ENCODE results near the gene KLHL34.

Gene KLHL34, protein sequence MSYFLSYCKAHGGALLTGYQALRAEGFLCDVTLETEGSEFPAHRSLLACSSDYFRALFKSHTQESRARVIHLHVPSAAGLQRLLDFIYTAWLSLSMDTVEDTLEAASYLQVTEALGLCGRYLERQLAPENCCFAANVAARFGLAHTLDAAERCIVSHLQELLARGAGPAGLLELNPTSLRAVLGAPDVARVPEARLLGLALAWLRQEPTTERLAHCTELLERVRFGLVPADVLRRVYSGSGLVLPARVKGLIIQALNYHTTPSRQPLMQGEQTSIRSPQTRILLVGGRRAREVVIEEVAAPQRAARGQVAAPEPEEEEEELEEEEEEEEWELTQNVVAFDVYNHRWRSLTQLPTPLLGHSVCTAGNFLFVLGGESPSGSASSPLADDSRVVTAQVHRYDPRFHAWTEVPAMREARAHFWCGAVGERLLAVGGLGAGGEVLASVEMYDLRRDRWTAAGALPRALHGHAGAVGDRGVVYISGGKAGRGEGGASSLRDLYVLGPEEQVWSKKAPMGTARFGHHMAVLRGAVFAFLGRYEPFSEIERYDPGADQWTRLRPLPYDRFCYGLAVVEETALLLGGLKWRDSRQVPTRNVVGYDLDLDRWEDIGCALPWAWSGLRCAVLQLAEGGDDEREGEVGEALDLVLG

DNA sequence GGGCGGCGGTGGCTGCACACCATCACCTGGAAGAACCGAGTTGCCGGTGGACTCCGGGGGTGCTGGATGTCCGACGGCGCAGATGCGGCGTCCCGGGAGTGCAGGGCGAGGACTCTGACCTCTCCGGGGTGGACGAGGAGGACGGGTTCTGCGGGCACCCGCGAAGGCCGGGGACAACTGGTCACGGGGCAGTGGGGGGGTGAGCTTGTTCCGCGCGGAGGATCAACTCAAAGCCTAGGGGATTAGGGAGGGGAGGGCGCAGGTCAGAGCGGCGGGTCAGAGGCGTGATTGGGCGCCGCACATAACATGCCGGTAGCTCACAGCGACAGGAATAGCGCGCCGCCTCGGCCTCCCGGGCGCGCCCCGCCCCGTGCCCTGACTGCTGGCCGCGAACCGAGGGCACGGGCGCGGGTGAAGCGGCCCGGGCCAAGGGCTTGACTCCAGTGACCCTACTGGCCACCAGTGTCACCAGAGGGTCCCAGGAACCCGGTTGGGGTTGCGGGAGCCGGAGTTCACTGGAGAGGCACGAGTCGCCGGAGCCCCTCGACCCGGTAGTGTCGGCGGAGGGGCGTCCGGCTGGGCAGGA lies at the start of gene KLHL34:
Gene KLHL34 (minus strand): TSS at position 179 of the 586 bp plus-strand sequence. CDS start 542 bp downstream, outside the sequence.
- no peak for DNase-seq

DNA sequence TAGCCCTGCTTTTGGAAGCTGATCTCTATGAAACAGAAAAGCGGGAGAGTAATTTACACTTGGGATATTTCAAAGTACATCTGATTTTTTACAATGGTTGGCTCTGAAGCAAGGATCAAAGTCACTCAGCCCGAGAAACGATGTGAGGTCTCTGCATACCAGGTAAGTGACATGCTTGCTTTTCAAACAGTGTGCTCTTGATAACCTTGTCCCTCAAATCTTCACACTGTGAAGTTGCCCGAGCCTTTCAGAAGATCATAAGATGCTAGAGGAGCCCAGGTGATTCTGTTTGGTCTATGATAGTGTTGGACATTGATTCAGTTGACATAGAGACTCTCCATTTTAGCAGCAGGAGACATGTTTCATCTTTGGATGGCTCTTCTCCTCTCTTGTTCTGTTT lies 47.1 kb upstream of the KLHL34 start:
- no peak for DNase-seq

DNA sequence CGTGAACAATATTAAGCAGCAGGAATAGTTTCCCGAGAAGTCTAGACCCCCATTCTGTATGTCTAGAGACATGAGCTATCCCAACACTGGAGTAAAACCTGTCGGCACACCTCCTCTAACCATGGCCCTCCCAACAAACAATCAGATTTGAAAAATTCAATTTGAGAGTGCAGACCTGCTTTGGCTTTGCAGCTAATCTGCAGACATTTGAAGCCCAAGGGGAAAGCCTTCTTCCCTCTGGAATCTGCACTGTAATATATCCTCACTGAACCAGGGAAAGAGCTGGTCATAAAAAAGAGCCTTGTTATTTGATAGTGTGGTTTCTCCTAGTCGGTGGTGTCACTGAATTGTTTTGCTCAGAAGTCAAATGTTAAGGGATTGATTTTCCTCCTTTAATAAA lies 44.6 kb upstream of the KLHL34 start:
- DNase-seq: no peak

DNA sequence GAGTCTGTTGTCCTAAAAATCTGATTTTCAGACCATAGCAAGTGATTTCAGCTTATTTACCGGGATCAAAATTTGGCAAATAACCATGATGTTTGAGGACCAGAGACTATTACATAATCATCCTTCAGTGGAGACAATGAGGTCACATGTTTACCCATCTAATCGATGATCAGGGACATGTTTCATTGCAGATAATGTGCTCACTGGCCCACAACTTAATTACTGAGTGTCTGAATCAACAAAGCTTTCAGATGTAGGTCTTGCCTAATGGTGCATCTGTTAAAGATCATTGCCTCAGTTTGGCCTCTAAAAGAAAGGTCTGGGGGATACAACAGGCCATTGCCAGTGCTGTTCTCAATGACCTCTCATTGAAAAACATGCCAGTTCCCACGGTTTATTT lies 42.8 kb upstream of the KLHL34 start:
- DNase-seq: no peak

DNA sequence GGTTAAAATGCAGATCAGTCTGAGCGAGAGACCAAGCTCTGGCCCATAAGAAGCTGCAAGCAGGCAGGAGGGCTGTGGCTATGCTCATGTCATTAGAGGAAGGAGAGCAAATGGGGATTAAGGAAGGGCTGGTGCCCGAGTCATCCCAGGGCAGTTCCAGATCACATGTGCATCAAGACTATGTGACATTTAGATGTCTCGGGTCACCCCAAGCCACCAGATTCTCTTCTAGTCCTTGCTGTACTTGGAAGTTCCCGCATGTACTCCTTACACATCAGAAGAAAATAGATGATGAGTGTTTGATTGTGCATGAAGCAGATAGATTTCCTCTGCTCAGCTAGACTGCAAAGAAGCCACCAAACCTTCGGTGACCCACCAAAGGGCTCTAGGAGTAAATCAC lies 42.1 kb upstream of the KLHL34 start:
- no peak for DNase-seq

DNA sequence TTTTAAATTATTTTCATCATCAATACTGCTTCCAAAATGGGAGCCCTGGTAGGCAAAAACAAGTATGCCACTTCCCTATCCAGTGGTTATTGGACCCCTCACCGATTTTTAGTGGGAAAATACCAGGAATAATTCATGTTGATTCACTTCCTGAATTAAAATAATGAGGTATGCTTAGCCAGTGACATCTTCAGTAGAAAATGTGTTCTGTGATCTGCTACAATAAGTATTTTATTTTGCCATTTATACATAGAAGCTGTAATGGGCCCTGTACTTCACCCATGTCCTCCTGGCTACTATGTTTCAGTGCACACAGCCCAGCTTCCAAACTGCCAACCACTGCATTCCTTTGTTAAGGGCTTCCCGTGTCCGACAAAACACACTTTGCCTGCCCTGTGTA lies 41.0 kb upstream of the KLHL34 start:
- DNase-seq: no peak

DNA sequence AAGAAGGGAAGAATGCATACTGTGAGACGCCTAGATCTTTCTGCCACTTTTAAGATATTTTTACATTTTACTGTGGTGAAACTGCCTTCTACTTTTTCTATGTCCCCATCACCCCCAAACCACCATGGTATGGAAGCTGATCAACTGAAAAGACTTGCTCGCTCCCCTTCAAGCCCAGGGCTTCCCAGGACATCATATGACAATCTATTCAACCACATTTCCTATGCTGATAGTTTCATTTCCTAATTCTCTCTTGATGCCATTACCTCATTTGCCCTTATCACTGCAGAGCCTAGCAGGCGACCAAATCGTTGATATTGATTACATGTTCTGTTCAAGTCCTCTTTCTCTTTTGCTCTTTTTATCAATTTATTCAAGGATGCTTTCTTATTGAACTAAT lies 40.1 kb upstream of the KLHL34 start:
- no peak for DNase-seq

DNA sequence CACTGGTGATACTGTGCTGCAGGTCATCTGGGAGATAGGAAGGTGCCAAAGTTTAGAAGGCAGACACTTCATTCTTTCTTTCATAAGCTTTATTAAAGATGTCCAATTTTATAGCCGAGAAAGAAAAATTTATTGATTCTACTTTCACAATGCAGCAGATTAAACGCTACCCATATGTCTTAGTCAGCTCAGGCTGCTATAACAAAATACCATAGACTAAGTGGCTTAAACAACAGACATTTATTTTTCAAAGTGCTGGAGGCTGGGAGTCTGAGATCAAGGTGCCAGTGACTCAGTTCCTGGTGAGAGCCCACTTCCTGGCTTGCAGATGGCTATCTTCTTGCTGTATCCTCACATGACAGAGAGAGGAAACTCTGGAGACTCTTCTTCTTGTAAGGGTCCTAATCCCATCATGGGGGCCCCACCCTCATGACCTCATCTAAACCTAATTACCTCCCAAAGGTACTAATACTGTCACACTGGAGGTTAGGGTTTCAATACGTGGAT lies 33.4 kb upstream of the KLHL34 start:
- DNase-seq: no peak

DNA sequence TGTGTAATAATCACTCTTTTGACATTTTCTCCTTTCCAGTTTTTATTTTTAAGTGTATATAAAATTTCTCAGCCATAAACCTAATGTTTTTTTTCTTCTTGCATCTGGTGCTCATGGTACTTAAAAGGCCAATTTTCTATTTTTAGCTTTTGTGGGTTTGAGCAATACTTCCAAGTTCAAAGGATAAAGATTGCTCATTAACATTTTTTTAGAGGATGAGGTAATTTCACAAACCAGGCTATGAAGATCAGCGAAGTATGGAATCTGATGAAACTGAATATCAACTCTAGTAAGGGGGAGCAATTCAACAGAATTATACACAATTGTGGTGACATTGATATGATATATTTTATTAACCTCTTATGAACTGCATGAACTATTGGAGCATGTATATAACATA lies 25.8 kb upstream of the KLHL34 start:
- no peak for DNase-seq

DNA sequence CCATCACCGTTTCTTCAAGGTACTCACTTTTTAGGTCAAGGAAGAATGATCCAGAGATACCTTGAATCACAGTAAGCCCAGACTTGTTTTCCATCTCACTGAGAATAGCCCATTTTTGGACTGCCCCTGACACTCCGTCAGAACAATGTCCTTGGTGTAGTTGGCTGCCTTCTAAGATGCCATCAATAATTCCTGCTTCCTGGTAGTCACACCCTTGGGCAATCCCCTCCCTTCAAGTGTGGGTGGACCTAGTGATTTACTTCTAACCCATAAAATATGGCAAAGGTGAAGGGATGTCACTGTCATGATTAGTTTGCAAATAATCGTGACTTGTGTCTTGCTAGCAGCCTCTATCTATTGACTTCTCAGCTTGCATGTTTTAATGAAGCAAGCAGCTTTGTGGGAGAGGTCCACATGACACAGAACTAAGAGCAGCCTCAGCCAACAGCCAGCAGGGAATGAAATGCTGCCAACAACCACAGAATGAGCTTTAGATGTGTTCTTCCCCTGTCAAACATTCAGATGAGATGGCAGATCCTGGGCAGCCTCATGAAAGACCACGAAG lies 20.0 kb upstream of the KLHL34 start:
- DNase-seq: no peak

DNA sequence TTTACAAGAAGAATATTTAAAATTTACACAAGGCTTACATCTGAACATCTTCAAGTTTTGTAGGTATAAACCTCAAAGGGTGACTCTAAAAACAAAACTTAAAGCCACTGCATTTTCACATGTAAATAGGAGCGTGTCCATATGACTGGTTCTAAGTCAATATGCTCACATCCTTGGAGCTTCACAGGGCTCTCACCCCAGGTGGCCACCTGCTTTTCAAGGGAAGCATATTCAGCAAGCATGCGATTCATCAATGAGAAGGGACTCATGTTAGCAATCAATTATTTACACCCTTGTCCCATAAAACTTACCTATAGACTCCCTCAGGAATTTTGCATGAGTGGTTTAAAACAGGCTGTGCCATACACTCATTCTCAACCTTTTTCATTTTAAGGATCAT lies 17.8 kb upstream of the KLHL34 start:
- no peak for DNase-seq

DNA sequence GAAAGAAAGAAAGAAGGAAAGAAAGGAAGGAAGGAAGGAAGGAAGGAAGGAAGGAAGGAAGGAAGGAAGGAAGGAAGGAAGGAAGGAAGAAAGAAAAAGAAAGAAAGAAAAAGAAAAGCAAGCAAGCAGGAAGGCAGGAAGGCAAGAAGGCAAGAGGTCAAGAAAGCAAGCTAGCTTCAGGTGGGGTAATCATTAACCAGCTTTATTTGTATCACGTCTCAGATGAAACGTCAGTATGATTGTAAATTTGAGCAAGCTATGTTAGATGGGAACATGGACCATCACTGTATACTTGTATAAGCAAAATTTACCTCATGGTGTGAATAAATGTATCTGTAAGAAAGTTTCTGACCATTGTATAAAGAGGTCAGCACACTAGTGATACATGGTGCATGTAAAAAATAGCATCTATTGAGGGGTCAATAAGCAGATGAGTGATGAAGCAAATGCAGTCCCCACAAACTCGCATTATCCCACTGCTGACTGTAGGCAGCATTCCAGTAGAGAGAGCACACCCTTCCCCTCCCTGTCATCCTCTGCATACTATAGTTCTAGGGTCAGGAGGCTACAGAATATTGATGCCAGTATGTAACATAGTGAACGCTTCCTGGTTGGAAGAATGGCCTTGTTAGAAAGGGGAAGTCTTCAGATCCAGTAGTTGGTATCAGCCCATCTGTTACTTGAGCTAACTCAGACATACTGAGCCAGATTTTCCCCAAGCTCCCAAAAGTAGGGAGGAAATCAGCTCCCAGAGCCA lies 16.5 kb upstream of the KLHL34 start:
- no peak for DNase-seq

DNA sequence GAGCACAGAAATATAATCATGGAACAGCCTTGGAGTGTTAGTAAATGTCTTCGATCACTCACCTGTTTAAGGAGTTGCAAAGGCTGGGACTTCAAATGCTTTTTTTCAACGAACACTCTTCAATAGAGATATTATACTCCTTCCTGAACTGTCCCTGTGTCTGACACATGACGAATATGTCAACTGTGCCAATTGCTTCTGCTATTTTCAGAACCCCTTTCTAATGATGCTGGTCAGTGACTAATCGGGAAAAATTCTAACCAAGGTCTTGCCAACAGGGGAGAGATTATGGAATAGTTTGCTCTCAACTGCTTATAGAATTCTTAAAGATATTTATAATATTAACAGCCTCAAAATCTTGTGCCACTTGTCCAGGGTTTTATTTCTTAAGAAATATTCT lies 8.5 kb upstream of the KLHL34 start:
- no peak for DNase-seq

DNA sequence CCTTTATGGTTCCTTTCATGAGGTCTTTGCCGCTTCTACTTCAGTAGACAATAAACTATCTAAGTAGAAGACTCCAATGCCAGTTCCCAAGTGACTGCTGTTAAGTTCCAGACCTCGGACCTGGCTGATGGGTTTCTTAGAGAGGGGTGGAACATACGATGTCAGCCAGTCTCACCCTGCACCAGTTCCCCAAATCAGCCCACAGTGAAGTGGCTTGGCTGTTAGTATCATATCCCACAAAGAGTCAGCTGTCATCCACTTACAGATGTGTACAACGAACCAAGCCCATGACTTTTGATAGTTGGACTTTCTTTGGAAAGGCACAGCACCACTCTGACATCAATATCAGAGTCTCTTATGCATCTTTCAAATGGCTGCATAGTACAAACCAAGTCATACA lies 8.1 kb upstream of the KLHL34 start:
- DNase-seq: no peak

DNA sequence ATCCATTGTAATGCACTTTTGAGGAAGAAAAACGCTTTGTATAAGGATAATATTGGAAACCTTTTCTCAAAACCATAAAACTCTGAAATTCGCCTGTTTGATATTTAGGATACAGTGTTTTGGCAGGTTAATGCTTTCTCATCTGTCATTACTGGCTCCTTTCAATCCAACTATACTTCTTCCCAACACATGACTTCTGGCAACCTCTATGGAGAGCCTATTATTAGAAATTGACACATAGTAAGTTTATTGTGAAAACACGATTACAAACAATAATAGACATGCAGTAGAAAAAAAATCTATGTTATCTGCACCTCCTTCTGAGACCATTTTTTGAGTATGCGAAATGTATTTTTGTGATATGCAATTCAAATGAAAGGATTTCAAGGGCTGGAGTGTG lies 4.6 kb upstream of the KLHL34 start:
- no peak for DNase-seq

DNA sequence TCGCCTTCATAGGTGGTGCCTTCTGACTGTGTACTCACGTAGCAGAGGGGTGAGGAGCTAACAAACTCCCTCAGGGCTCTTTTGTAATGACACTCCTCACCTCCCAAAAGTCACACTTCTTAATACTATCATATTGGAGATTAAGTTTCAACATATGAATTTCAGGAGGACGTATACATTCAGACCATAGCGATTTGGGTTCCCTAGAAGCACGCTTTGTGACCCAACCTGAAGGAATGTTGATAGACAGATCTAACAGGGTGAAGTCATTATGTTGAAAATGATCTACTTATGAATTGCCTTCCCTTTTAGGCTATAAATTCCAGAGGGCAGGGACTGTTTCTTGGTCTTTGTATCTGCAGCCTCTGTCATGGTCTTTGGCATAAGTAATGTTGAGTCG lies 3.2 kb upstream of the KLHL34 start:
- DNase-seq: no peak

DNA sequence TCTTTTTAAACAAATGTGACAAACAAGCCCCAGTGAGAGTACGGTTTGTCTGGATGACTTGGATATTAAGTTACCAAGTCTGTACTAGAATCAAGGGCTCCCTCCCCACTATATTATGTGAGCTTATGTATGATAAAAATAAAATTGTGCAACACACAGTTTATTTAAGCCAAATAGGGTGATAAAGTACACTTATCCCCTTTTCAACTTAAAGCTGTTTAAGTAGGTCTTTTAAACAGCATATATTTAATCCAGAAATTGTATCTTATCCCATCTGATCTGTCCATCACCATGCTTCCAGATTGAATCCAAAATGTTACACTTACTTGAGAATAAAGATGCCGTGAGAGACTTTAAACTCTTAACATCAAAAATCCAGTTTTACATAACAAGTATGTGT lies 2.0 kb upstream of the KLHL34 start:
- DNase-seq: no peak

DNA sequence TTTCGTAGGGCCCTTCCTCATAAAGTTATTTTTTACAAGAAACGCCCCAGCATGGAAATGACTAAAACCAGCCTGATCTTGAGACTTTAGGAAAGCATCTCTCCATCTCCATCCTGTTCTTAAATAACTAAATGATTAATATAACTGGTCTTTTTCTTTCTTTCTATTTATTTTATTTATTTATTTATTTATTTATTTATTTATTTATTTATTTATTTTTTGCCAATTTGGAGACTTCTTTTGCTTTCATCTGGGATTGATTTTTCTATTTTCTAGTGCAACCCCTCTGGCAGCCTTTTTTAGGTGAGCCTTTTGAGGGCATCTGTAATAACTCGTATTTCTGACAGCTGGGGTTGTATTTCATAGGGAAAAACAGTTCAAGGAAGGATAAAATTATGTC lies 1.2 kb upstream of the KLHL34 start:
- no peak for DNase-seq

DNA sequence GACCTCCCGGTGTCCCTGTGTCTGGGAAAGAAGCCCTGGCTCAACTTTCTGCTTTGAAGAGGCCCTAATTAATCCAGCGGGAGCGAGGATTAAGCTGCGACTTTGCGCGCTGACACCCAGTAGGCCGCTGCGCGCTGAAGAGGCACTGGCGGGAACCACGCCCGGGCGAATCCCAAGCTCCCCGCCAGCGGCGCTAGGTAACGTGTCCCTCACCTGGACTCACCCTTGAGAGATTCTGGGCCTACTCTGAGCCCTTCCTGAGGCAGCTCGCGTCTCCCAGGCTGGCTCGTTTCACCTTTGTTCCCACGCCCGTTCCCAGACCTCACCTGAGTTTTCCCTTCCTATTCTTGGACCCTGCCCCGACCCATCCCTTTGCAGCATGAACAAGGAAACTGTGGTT lies 616 bp upstream of the KLHL34 start:
- no peak for DNase-seq

DNA sequence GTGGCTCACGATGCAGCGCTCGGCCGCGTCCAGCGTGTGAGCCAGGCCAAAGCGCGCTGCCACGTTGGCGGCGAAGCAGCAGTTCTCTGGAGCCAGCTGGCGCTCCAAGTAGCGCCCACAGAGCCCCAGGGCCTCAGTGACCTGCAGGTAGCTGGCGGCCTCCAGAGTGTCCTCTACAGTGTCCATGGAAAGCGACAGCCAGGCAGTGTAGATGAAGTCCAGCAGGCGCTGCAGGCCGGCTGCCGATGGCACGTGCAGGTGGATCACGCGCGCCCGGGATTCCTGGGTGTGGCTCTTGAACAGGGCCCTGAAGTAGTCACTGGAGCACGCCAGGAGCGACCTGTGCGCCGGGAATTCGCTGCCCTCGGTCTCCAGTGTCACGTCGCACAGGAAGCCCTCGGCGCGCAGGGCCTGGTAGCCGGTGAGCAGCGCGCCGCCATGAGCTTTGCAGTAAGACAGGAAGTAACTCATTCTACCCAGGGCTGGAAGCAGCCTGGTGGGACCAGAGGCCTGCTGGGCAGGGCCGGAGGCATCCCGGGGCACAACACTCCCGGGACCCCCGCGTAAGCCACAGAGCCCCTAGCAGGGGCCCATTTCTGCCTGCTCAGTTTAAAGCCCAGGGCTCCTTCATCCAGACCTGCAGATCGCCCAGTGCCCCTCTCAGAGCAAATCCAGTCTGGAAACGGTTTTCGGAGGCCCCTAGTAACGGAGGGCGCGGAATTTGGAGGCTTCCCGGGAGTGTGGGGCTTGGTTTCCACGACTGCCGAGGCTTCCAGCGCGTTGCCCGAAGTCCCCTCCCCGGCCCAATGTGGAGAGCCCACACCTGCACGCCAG lies 595 bp downstream of the KLHL34 start:
- DNase-seq: no peak

DNA sequence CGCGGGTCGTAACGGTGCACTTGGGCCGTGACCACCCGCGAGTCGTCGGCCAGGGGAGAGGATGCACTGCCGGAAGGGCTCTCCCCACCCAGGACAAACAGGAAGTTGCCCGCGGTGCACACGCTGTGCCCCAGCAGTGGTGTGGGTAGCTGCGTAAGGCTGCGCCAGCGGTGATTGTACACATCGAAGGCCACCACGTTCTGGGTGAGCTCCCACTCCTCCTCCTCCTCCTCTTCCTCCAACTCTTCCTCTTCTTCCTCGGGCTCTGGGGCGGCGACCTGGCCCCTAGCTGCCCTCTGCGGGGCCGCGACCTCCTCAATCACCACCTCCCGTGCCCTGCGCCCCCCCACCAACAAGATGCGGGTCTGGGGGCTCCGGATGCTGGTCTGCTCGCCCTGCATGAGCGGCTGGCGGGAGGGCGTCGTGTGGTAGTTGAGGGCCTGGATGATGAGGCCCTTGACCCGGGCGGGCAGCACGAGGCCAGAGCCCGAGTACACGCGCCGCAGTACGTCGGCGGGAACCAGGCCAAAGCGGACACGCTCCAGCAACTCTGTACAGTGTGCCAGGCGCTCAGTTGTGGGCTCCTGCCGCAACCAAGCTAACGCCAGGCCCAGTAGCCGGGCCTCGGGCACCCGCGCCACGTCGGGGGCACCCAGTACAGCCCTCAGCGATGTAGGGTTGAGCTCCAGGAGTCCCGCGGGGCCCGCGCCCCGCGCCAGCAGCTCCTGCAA lies 1.4 kb downstream of the KLHL34 start:
- DNase-seq: no peak

Measured in amniotic stem cell (primary cell).